MM.1S (cell line): ENCODE measurements around the gene MORF4L2.

Experiments used
- DNase-seq: peaks from one replicate; pipeline ENCODE4 v3.0.0-alpha.2; 2015
- H2AFZ ChIP-seq: fragments of 300-600 bp; sonication (generic); 2 replicates; pipeline ENCODE4 v1.6.0; 2016; ENCODE audit warnings: antibody characterized with exemption, low read length
- H3F3A ChIP-seq: fragments of 300-600 bp; sonication (generic); 2 replicates; pipeline ENCODE4 v1.6.1; 2016; ENCODE audit warnings: mild to moderate bottlenecking, antibody characterized with exemption, low read length, moderate library complexity, mixed read lengths; ENCODE audit not compliant: insufficient read depth
- H3K27ac ChIP-seq: fragments of 300-600 bp; sonication (generic); 2 replicates; pipeline ENCODE4 v1.5.1; 2016; ENCODE audit warnings: mild to moderate bottlenecking, low read length
- H3K27me3 ChIP-seq: fragments of 300-600 bp; sonication (generic); replicated peaks from 2 replicates; pipeline ENCODE4 v1.6.0; 2016; ENCODE audit warnings: low read length; ENCODE audit not compliant: insufficient read depth
- H3K36me3 ChIP-seq: fragments of 300-600 bp; sonication (generic); replicated peaks from 2 replicates; pipeline ENCODE4 v1.6.1; 2016; ENCODE audit warnings: mild to moderate bottlenecking, low read length, mixed read lengths; ENCODE audit not compliant: insufficient read depth
- H3K4me1 ChIP-seq: fragments of 300-600 bp; sonication (generic); 2 replicates; pipeline ENCODE4 v1.6.1; 2016; ENCODE audit warnings: low read length, mixed read lengths
- H3K4me2 ChIP-seq: fragments of 300-600 bp; sonication (generic); 2 replicates; pipeline ENCODE4 v1.6.0; 2016; ENCODE audit warnings: low read depth, low read length
- H3K4me3 ChIP-seq: fragments of 300-600 bp; sonication (generic); 2 replicates; pipeline ENCODE4 v1.5.1; 2016; ENCODE audit warnings: low read length, mixed read lengths
- H3K79me2 ChIP-seq: fragments of 300-600 bp; sonication (generic); 2 replicates; pipeline ENCODE4 v1.6.1; 2016; ENCODE audit warnings: mixed run types, low read length, mixed read lengths
- H3K9ac ChIP-seq: fragments of 300-600 bp; sonication (generic); 2 replicates; pipeline ENCODE4 v1.6.1; 2016; ENCODE audit warnings: low read length, mixed read lengths
- H3K9me2 ChIP-seq: fragments of 300-600 bp; sonication (generic); replicated peaks from 2 replicates; pipeline ENCODE4 v1.6.1; 2016; ENCODE audit warnings: mild to moderate bottlenecking, low read length, mixed read lengths; ENCODE audit not compliant: insufficient read depth
- H3K9me3 ChIP-seq: fragments of 300-600 bp; sonication (generic); replicated peaks from 2 replicates; pipeline ENCODE4 v1.6.1; 2016; ENCODE audit warnings: mild to moderate bottlenecking, low read length, mixed read lengths; ENCODE audit not compliant: insufficient read depth
- H4K20me1 ChIP-seq: fragments of 300-600 bp; sonication (generic); 2 replicates; pipeline ENCODE4 v1.6.1; 2016; ENCODE audit warnings: mild to moderate bottlenecking, low read length, moderate library complexity, mixed read lengths; ENCODE audit not compliant: insufficient read depth
- CTCF ChIP-seq: fragments of 300-600 bp; sonication (generic); IDR thresholded peaks from 2 replicates; pipeline ENCODE4 v1.5.1; 2016; ENCODE audit warnings: antibody characterized with exemption, low read length, mixed read lengths
- EZH2 ChIP-seq: fragments of 300-600 bp; sonication (generic); optimal IDR thresholded peaks from 2 replicates; pipeline ENCODE3; 2017; ENCODE audit warnings: low read depth, mild to moderate bottlenecking, antibody characterized with exemption, low read length, mixed read lengths
- EZH2phosphoT487 ChIP-seq: fragments of 300-600 bp; sonication (generic); IDR thresholded peaks from 2 replicates; pipeline ENCODE4 v1.6.1; 2018; ENCODE audit warnings: antibody characterized with exemption, low read length

MORF4L2 gene

GRCh38 chrX:103674531-103675454 is 11.7 kb downstream of the MORF4L2 start:
- DNase-seq = no peak
- no peaks in the 10 kb centered on the region for H3K79me2 ChIP-seq
- H3F3A ChIP-seq = 0 out of 2 replicates have a peak, but pooled peaks cover 9% of the 10 kb centered on the region

GRCh38 chrX:103669745-103670144 is 16.8 kb downstream of the MORF4L2 start:
- Histone ChIP-seq H3K36me3 (no peaks in the 10 kb centered on the region), H3K9me2 (no peaks in the 10 kb centered on the region), H3K4me3 (no peak overlapping the region), H4K20me1 (no peaks in the 10 kb centered on the region), H3K27me3 (no peaks in the 10 kb centered on the region), H3K27ac (no peak overlapping the region), H3K9me3 (no peaks in the 10 kb centered on the region), H3K4me2 (no peak overlapping the region), H2AFZ (no peak overlapping the region), H3K9ac (no peak overlapping the region), H3K79me2 (no peaks in the 10 kb centered on the region), H3F3A (0 out of 2 replicates have a peak, but pooled peaks cover 1% of the 10 kb centered on the region), H3K4me1 (no peaks in the 10 kb centered on the region)
- TF ChIP-seq EZH2phosphoT487 (no peak), EZH2 (no peak), CTCF (no peak)
- no peak for DNase-seq

More at GRCh38 chrX:103674531-103675454, 11.7 kb downstream of the MORF4L2 start:
- H3K4me1 ChIP-seq = no peaks in the 10 kb centered on the region
- H2AFZ ChIP-seq = no peak overlapping the region
- no peaks in the 10 kb centered on the region for H3K27me3 ChIP-seq
- no peaks in the 10 kb centered on the region for H3K9me2 ChIP-seq
- H3K27ac ChIP-seq = no peak overlapping the region
- H3K9me3 ChIP-seq = no peaks in the 10 kb centered on the region
- no peak overlapping the region for H3K9ac ChIP-seq
- no peak overlapping the region for H3K4me3 ChIP-seq
- H3K4me2 ChIP-seq = no peak overlapping the region
- no peaks in the 10 kb centered on the region for H4K20me1 ChIP-seq
- H3K36me3 ChIP-seq = no peaks in the 10 kb centered on the region
- TF ChIP-seq EZH2phosphoT487 (no peak), EZH2 (no peak), CTCF (no peak)

GRCh38 chrX:103666202-103667107 is 20.0 kb downstream of the MORF4L2 start:
- no peak for DNase-seq
- H3K9ac ChIP-seq = no peak overlapping the region

More at GRCh38 chrX:103666202-103667107, 20.0 kb downstream of the MORF4L2 start:
- H3K9me2 ChIP-seq = no peaks in the 10 kb centered on the region
- H3K4me2 ChIP-seq = no peak overlapping the region
- TF ChIP-seq CTCF (no peak), EZH2phosphoT487 (no peak), EZH2 (no peak)
- no peaks in the 10 kb centered on the region for H4K20me1 ChIP-seq
- H3K79me2 ChIP-seq = no peaks in the 10 kb centered on the region
- H3F3A ChIP-seq = no peaks in the 10 kb centered on the region
- H3K4me1 ChIP-seq = no peaks in the 10 kb centered on the region
- H3K27ac ChIP-seq = no peak overlapping the region
- H3K4me3 ChIP-seq = no peak overlapping the region
- H3K27me3 ChIP-seq = no peaks in the 10 kb centered on the region
- no peaks in the 10 kb centered on the region for H3K9me3 ChIP-seq
- no peaks in the 10 kb centered on the region for H3K36me3 ChIP-seq
- H2AFZ ChIP-seq = no peak overlapping the region
